ENCODE results near the gene ZNF782.
"Not testable (repeated sequence)": the region's sequence is repeated elsewhere in the genome, so short reads cannot be mapped to it uniquely, and the experiment has no call there.

The ZNF782 gene

GRCh38 chr9:96853781-96854650, at the start of gene ZNF782:
TSS of gene ZNF782 (minus strand) at chr9:96854514. CDS start at chr9:96851961, 2,553 bp downstream.
- peak; percentile 69 to 72 for DNase-seq (ENCODE audit: low read depth in 2 of 2)

- DNase-seq (ENCODE audit: low read depth in 2 of 2): not testable (repeated sequence)
Observed at GRCh38 chr9:96900010-96900409, 45.7 kb upstream of the ZNF782 start.

GRCh38 chr9:96892131-96892530, 37.8 kb upstream of the ZNF782 start:
- DNase-seq (ENCODE audit: low read depth in 2 of 2): no peak

GRCh38 chr9:96888591-96888990, 34.3 kb upstream of the ZNF782 start:
- no peak for DNase-seq (ENCODE audit: low read depth in 2 of 2)

- DNase-seq (ENCODE audit: low read depth in 2 of 2): no peak
Observed at GRCh38 chr9:96885424-96885823, 31.1 kb upstream of the ZNF782 start.

GRCh38 chr9:96884443-96884842, 30.1 kb upstream of the ZNF782 start:
- no peak for DNase-seq (ENCODE audit: low read depth in 2 of 2)

- DNase-seq (ENCODE audit: low read depth in 2 of 2): no peak
Observed at GRCh38 chr9:96883922-96884321, 29.6 kb upstream of the ZNF782 start.

- DNase-seq (ENCODE audit: low read depth in 2 of 2): no peak
Observed at GRCh38 chr9:96877269-96877668, 23.0 kb upstream of the ZNF782 start.

- DNase-seq (ENCODE audit: low read depth in 2 of 2): no peak
Observed at GRCh38 chr9:96875461-96876142, 21.3 kb upstream of the ZNF782 start.

GRCh38 chr9:96874947-96875460, 20.7 kb upstream of the ZNF782 start:
- DNase-seq (ENCODE audit: low read depth in 2 of 2): no peak

- DNase-seq (ENCODE audit: low read depth in 2 of 2): no peak
Observed at GRCh38 chr9:96874201-96874785, 20.0 kb upstream of the ZNF782 start.

GRCh38 chr9:96871176-96871575, 16.9 kb upstream of the ZNF782 start:
- DNase-seq (ENCODE audit: low read depth in 2 of 2): no peak

GRCh38 chr9:96868709-96869108, 14.4 kb upstream of the ZNF782 start:
- DNase-seq (ENCODE audit: low read depth in 2 of 2): no peak

- DNase-seq (ENCODE audit: low read depth in 2 of 2): no peak
Observed at GRCh38 chr9:96867079-96867804, 12.9 kb upstream of the ZNF782 start.

- not testable (repeated sequence) for DNase-seq (ENCODE audit: low read depth in 2 of 2)
Observed at GRCh38 chr9:96865240-96865639, 10.9 kb upstream of the ZNF782 start.

- no peak for DNase-seq (ENCODE audit: low read depth in 2 of 2)
Observed at GRCh38 chr9:96859461-96860198, 5.3 kb upstream of the ZNF782 start.

GRCh38 chr9:96858670-96859069, 4.4 kb upstream of the ZNF782 start:
- DNase-seq (ENCODE audit: low read depth in 2 of 2): no peak

- DNase-seq (ENCODE audit: low read depth in 2 of 2): no peak
Observed at GRCh38 chr9:96858018-96858573, 3.8 kb upstream of the ZNF782 start.

GRCh38 chr9:96856363-96857286, 2.3 kb upstream of the ZNF782 start:
- DNase-seq (ENCODE audit: low read depth in 2 of 2): peak; percentile 50 to 54
